Heart left ventricle (tissue), 16 donors: ENCODE data around the gene SCRT2. TPM values are rescaled to one million over a fixed set of nuclear protein-coding genes. Genes with fewer than 3 reads are reported as not detected.

Experiments
- ATAC-seq, 4 donors: fragments of 200-7000 bp; cut with Tn5 transposase; one replicate each; pipeline ENCODE4 v1.9.1; 2020 to 2022; ENCODE audit warnings: moderate library complexity in 4 of 4, mild to moderate bottlenecking in 3 of 4, moderate number of reproducible peaks in 1 of 4
- DNase-seq, 5 donors: peaks; one replicate each; pipeline ENCODE4 v3.0.0-alpha.2; 2020
- H3K27ac ChIP-seq, 12 donors: fragments of 200-600 bp; sonication (generic) in 4 of 12; one replicate each; pipeline versions ENCODE4 v1.5.0 to v1.8.0; 2016 to 2022; ENCODE audit warnings: mild to moderate bottlenecking in 2 of 12
- H3K27me3 ChIP-seq, 9 donors: fragments of 200-600 bp; sonication (generic) in 2 of 9; one replicate each; pipeline versions ENCODE4 v1.5.1 to v1.8.0; 2016 to 2022; ENCODE audit warnings: mild to moderate bottlenecking in 3 of 9
- H3K36me3 ChIP-seq, 9 donors: fragments of 200-600 bp; sonication (generic) in 2 of 9; one replicate each; pipeline versions ENCODE4 v1.5.0 to v1.8.0; 2018 to 2022; ENCODE audit warnings: mild to moderate bottlenecking in 2 of 9
- H3K4me1 ChIP-seq, 12 donors: fragments of 200-600 bp; sonication (generic) in 4 of 12; one replicate each; pipeline versions ENCODE4 v1.5.0 to v1.8.0; 2016 to 2022; ENCODE audit warnings: mild to moderate bottlenecking in 3 of 12
- H3K4me3 ChIP-seq, 12 donors: fragments of 200-600 bp; sonication (generic) in 4 of 12; one replicate each; pipeline versions ENCODE4 v1.5.0 to v1.8.0; 2017 to 2022; ENCODE audit warnings: mild to moderate bottlenecking in 9 of 12, moderate library complexity in 4 of 12
- H3K9me3 ChIP-seq, 12 donors: fragments of 200-600 bp; sonication (generic) in 4 of 12; one replicate each; pipeline versions ENCODE4 v1.5.0 to v1.8.0; 2016 to 2022; ENCODE audit warnings: mild to moderate bottlenecking in 1 of 12
- POLR2A ChIP-seq, 2 donors: fragments of 450-650 bp; IDR thresholded peaks; one replicate each; pipeline ENCODE4 v1.6.1; 2017; ENCODE audit warnings: antibody characterized with exemption in 2 of 2, mild to moderate bottlenecking in 2 of 2, moderate library complexity in 2 of 2
- WGBS, 4 donors: extraction: QIAGEN DNeasy Blood & Tissue Kit in 2 of 4; methylation state at CpG; one replicate each; pipeline versions ENCODE4 v1.1.5 to v1.1.7; 2013 to 2018; 5-methylcytosine and 5-hydroxymethylcytosine counted together
- intact Hi-C, 10 donors: fragments of 100-400 bp; cut with DNase I; formaldehyde crosslinking; loops; one replicate each; pipeline versions ENCODE4 v1.11.1 to v1.14.2; 2022
- polyA plus RNA-seq, 2 donors: library from polyadenylated mRNA; stranded (reverse); fragments of 200-250 nt; gene quantifications; one replicate each; pipeline ENCODE4 v1.2.3, GENCODE V29; 2013
- total RNA-seq, 9 donors: library from RNA; depleted of rRNA in 2 of 9; stranded (reverse); fragments of >200 nt in 2 of 9; fragmentation: NEBNext Ultra II Directional in 3 of 9; extraction: Animal tissue kit (Norgen Biotek cat#: 25700) in 3 of 9; gene quantifications; one replicate each; pipeline versions ENCODE4 v1.1.0 to v1.2.4, GENCODE V29; 2016 to 2023
- TF ChIP-seq, protein P1 (sequence below), 12 donors: fragments of 200-600 bp; sonication (generic) in 4 of 12; IDR thresholded peaks; one replicate each; pipeline versions ENCODE4 v1.5.0 to v1.8.0; 2018 to 2022; ENCODE audit warnings: antibody characterized with exemption in 12 of 12, mild to moderate bottlenecking in 5 of 12
- donor health status: ischemic (EF 13 %, LVEDD 7.1; RV severe dilation, severe dysfunction).
- donor health status: healthy with polysubstance abuse.
- donor health status: DM: no; HTN: yes; CAD: no.
- donor health status: DM: no; HTN: no; CAD: no.
- donor health status: ischemic (EF 25% LVEDD 6.9; RV normal size, moderate dysfunction).
- donor health status: ischemic (EF 25% LVEDD 5.7; RV mildly dilated, moderate dysfunction).
- donor health status: healthy.
- donor health status: DM: yes; HTN: yes; CAD: no.
- donor health status: ischemic (EF 35%, LVEDD 5.7; RV mildly dilated, moderate dysfunction).
- donor health status: nonischemic (EF 11% LVEDD 7.7; RV severe dilation, severe dysfunction).
- donor health status: DM: yes; HTN: yes; CAD: no.
- donor health status: PGD.
- donor health status: ischemic (EF 29% LVEDD 5.4; RV normal size, mild dysfunction).
- donor health status: nonischemic (EF 23%, LVEDD 6.1; RV moderate dilation, normal function).

SCRT2 gene
- total and polyA plus RNA-seq, 11 donors = not detected

GRCh38 chr20:623021-623420, 52.6 kb downstream of the SCRT2 start:
- no peak for ATAC-seq

DNA sequence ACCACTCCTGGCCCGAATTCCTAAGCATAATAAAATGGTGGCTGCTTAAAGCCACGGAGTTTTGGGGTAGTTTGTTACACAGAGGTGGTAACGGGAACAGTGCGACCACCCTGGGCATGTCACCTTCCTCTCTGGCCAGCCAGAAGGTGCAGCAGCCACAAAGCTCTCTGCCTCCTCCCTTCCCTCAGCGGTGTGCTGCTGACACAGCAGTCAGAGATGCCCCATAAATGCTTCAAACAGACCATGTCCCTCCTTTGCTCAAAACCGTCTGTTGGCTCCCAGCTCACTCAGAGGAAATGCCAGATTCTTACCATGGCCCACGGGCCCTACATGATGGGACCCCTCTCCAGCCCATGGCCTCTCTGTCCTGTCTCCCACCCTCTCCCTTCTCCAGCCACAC, 53.4 kb downstream of the SCRT2 start:
- no peak for DNase-seq
- intact Hi-C loops = no loop called here
- H3K27ac ChIP-seq = no peak overlapping the region
- 85 to 92% (median 90%) methylated on average over 6 to 7 of the region's 7 CpGs for WGBS, 4 donors
- H3K36me3 ChIP-seq = no peaks in the 10 kb centered on the region
- peaks cover 0 to 8% (median 1%) of the 10 kb centered on the region in 12 donors for H3K4me1 ChIP-seq
- H3K27me3 ChIP-seq = no peaks in the 10 kb centered on the region
- peaks cover 0 to 17% (median 8%) of the 10 kb centered on the region in 12 donors for H3K9me3 ChIP-seq
- TF ChIP-seq, protein P1, sequence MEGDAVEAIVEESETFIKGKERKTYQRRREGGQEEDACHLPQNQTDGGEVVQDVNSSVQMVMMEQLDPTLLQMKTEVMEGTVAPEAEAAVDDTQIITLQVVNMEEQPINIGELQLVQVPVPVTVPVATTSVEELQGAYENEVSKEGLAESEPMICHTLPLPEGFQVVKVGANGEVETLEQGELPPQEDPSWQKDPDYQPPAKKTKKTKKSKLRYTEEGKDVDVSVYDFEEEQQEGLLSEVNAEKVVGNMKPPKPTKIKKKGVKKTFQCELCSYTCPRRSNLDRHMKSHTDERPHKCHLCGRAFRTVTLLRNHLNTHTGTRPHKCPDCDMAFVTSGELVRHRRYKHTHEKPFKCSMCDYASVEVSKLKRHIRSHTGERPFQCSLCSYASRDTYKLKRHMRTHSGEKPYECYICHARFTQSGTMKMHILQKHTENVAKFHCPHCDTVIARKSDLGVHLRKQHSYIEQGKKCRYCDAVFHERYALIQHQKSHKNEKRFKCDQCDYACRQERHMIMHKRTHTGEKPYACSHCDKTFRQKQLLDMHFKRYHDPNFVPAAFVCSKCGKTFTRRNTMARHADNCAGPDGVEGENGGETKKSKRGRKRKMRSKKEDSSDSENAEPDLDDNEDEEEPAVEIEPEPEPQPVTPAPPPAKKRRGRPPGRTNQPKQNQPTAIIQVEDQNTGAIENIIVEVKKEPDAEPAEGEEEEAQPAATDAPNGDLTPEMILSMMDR (IDR thresholded peaks at IDR 0.05) = no peak
- no peak for TF ChIP-seq POLR2A (IDR thresholded peaks at IDR 0.05)
- no peak overlapping the region for H3K4me3 ChIP-seq
- ATAC-seq = no peak

More at GRCh38 chr20:623021-623420, 52.6 kb downstream of the SCRT2 start:
- Histone ChIP-seq H3K36me3 (no peaks in the 10 kb centered on the region), H3K9me3 (peaks cover 0 to 12% (median 4%) of the 10 kb centered on the region in 12 donors), H3K4me1 (peaks cover 0 to 8% (median 1%) of the 10 kb centered on the region in 12 donors), H3K27me3 (no peaks in the 10 kb centered on the region), H3K27ac (no peak overlapping the region), H3K4me3 (no peak overlapping the region)
- TF ChIP-seq POLR2A (IDR thresholded peaks at IDR 0.05) = no peak
- TF ChIP-seq, protein P1 (IDR thresholded peaks at IDR 0.05) = no peak
- 50 to 64% (median 57%) methylated on average over 3 to 4 of the region's 4 CpGs for WGBS, 4 donors
- intact Hi-C loops = no loop called here
- DNase-seq = no peak

GRCh38 chr20:621125-621756, 54.4 kb downstream of the SCRT2 start:
- intact Hi-C loops = no loop called here
- Histone ChIP-seq H3K36me3 (no peaks in the 10 kb centered on the region), H3K4me1 (peaks cover 0 to 8% (median 1%) of the 10 kb centered on the region in 12 donors), H3K9me3 (peaks cover 0 to 17% (median 8%) of the 10 kb centered on the region in 12 donors), H3K27me3 (no peaks in the 10 kb centered on the region), H3K27ac (no peak overlapping the region), H3K4me3 (no peak overlapping the region)
- ATAC-seq = no peak
- WGBS, 4 donors = 38 to 58% (median 45%) methylated on average over 5 of the region's 5 CpGs
- no peak for DNase-seq
- TF ChIP-seq POLR2A (IDR thresholded peaks at IDR 0.05) = no peak
- TF ChIP-seq, protein P1 (IDR thresholded peaks at IDR 0.05) = no peak

DNA sequence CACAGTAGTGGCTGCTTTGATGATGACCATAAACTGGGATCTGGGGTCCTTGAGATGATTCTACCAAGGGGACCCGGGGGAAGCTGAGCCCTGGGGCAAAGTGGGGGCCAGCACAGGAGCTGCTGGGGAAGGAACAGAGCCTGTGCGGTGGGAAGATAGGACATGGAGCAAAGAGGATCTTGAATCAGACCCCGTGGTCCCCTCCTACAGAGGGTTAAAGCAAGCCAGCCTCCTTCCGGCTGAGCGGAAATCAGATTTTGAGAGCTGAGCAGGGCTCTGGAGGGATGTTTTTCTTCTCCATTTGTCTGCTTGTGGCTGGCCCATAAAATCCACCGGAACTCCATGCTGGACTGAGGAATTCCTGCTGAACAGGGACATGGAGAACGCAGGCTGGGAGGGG, 55.4 kb downstream of the SCRT2 start:
- ATAC-seq (no peak), DNase-seq (no peak)
- TF ChIP-seq, protein P1 (IDR thresholded peaks at IDR 0.05) = no peak
- no peak for TF ChIP-seq POLR2A (IDR thresholded peaks at IDR 0.05)
- no peaks in the 10 kb centered on the region for H3K27me3 ChIP-seq
- no peak overlapping the region for H3K4me3 ChIP-seq
- H3K9me3 ChIP-seq = peaks cover 0 to 11% (median 6%) of the 10 kb centered on the region in 12 donors
- 40 to 60% (median 46%) methylated on average over 7 of the region's 7 CpGs for WGBS, 4 donors
- intact Hi-C loops = no loop called here
- no peaks in the 10 kb centered on the region for H3K36me3 ChIP-seq
- no peak overlapping the region for H3K27ac ChIP-seq
- H3K4me1 ChIP-seq = peaks cover 0 to 8% (median 1%) of the 10 kb centered on the region in 12 donors
